Left forelimb (tissue), 1 donor: ENCODE results near the gene TCP10L.
"Not testable (repeated sequence)": the region's sequence is repeated elsewhere in the genome, so short reads cannot be mapped to it uniquely, and the experiment has no call there.

Source experiments
- DNase-seq: peaks from one replicate; pipeline ENCODE4 v3.0.0-alpha.2; 2018; ENCODE audit warnings: low spot score

TCP10L gene

GRCh38 chr21:32554832-32555638, 30.3 kb downstream of the TCP10L start:
- no peak for DNase-seq

GRCh38 chr21:32549886-32550285, 35.4 kb downstream of the TCP10L start:
- no peak for DNase-seq

- DNase-seq = no peak
Measured at GRCh38 chr21:32549440-32549839, 35.9 kb downstream of the TCP10L start.

GRCh38 chr21:32548978-32549377, 36.3 kb downstream of the TCP10L start:
- no peak for DNase-seq

GRCh38 chr21:32547018-32547417, 38.3 kb downstream of the TCP10L start:
- DNase-seq = no peak

GRCh38 chr21:32545948-32546441, 39.3 kb downstream of the TCP10L start:
- DNase-seq = no peak

- no peak for DNase-seq
Measured at GRCh38 chr21:32544697-32545096, 40.6 kb downstream of the TCP10L start.

- no peak for DNase-seq
Measured at GRCh38 chr21:32543975-32544374, 41.3 kb downstream of the TCP10L start.

- DNase-seq = not testable (repeated sequence)
Measured at GRCh38 chr21:32543056-32543455, 42.3 kb downstream of the TCP10L start.

- no peak for DNase-seq
Measured at GRCh38 chr21:32539378-32539777, 45.9 kb downstream of the TCP10L start.

- no peak for DNase-seq
Measured at GRCh38 chr21:32538147-32538792, 47.1 kb downstream of the TCP10L start.

- DNase-seq = no peak
Measured at GRCh38 chr21:32537569-32537881, 47.8 kb downstream of the TCP10L start.

- no peak for DNase-seq
Measured at GRCh38 chr21:32535612-32536011, 49.7 kb downstream of the TCP10L start.

GRCh38 chr21:32534113-32534512, 51.2 kb downstream of the TCP10L start:
- DNase-seq = no peak

GRCh38 chr21:32533611-32534010, 51.7 kb downstream of the TCP10L start:
- no peak for DNase-seq

- no peak for DNase-seq
Measured at GRCh38 chr21:32533053-32533452, 52.3 kb downstream of the TCP10L start.

GRCh38 chr21:32532636-32533035, 52.7 kb downstream of the TCP10L start:
- no peak for DNase-seq

GRCh38 chr21:32531561-32531960, 53.8 kb downstream of the TCP10L start:
- DNase-seq = peak; percentile 26

- not testable (repeated sequence) for DNase-seq
Measured at GRCh38 chr21:32530809-32531208, 54.5 kb downstream of the TCP10L start.

GRCh38 chr21:32529679-32530078, 55.6 kb downstream of the TCP10L start:
- peak; percentile 20 for DNase-seq

- no peak for DNase-seq
Measured at GRCh38 chr21:32525282-32525681, 60.0 kb downstream of the TCP10L start.

GRCh38 chr21:32523988-32524719, 61.2 kb downstream of the TCP10L start:
- no peak for DNase-seq
